Lung (tissue), 12 donors: ENCODE results near the gene NFATC1. TPM values are rescaled to one million over a fixed set of nuclear protein-coding genes. Genes with fewer than 3 reads are reported as not detected.

Experiments
- ATAC-seq: fragments of 200-7000 bp; cut with Tn5 transposase; one replicate; pipeline ENCODE4 v1.9.1; 2020; ENCODE audit warnings: moderate number of reproducible peaks; ENCODE audit not compliant: insufficient read depth, low FRiP score
- DNase-seq, 3 donors: peaks; one replicate each; pipeline ENCODE4 v3.0.0-alpha.2; 2013 to 2017
- H3K27ac ChIP-seq, 2 donors: one replicate each; pipeline ENCODE4 v1.5.1; 2013; ENCODE audit warnings: mild to moderate bottlenecking in 2 of 2, moderate library complexity in 2 of 2, control low read depth in 1 of 2, inconsistent platforms in 1 of 2, low read depth in 1 of 2, low read length in 1 of 2
- H3K27me3 ChIP-seq, 3 donors: one replicate each; pipeline ENCODE4 v1.5.1; 2013; ENCODE audit warnings: low read length in 2 of 3; ENCODE audit not compliant: control insufficient read depth in 3 of 3, insufficient read depth in 3 of 3
- H3K36me3 ChIP-seq, 4 donors: one replicate each; pipeline ENCODE4 v1.5.1; 2013; ENCODE audit warnings: low read length in 4 of 4, mild to moderate bottlenecking in 1 of 4, moderate library complexity in 1 of 4; ENCODE audit not compliant: control insufficient read depth in 4 of 4, insufficient read depth in 4 of 4
- H3K4me1 ChIP-seq, 5 donors: one replicate each; pipeline ENCODE4 v1.5.1; 2013; ENCODE audit warnings: low read length in 5 of 5, mild to moderate bottlenecking in 2 of 5, moderate library complexity in 1 of 5; ENCODE audit not compliant: control insufficient read depth in 5 of 5, insufficient read depth in 5 of 5
- H3K4me3 ChIP-seq: one replicate; pipeline ENCODE4 v1.5.1; 2013; ENCODE audit warnings: mild to moderate bottlenecking, control low read depth, moderate library complexity
- H3K9ac ChIP-seq, 2 donors: one replicate each; pipeline ENCODE4 v1.5.1; 2013; ENCODE audit warnings: low read length in 2 of 2, control low read depth in 1 of 2; ENCODE audit not compliant: insufficient read depth in 1 of 2
- H3K9me3 ChIP-seq, 4 donors: one replicate each; pipeline ENCODE4 v1.5.1; 2013; ENCODE audit warnings: low read length in 3 of 4, mild to moderate bottlenecking in 1 of 4, moderate library complexity in 1 of 4; ENCODE audit not compliant: control insufficient read depth in 4 of 4, insufficient read depth in 3 of 4
- WGBS, 2 donors: extraction: QIAGEN DNeasy Blood & Tissue Kit; methylation state at CpG; one replicate each; pipeline ENCODE4 v1.1.7; 2013; 5-methylcytosine and 5-hydroxymethylcytosine counted together
- polyA plus RNA-seq, 2 donors: library from polyadenylated mRNA; stranded (reverse); fragments of 200-250 nt; gene quantifications; one replicate each; pipeline ENCODE4 v1.2.1, GENCODE V29; 2013
- total RNA-seq, 2 donors: library from RNA; depleted of rRNA in 1 of 2; stranded (reverse); fragments of >200 nt in 1 of 2; gene quantifications; one replicate each; pipeline ENCODE4 v1.2.1, GENCODE V29; 2014 to 2021
- TF ChIP-seq, protein P1 (sequence below): IDR thresholded peaks from 2 replicates; pipeline ENCODE4 v1.5.1; 2012; ENCODE audit warnings: mild to moderate bottlenecking; ENCODE audit errors: control extremely low read depth, extremely low read depth
- donor health status: control.
- donor health status: control.
- donor health status: Bipolar disorder and iron deficiency.
- donor health status: healthy.
- donor health status: DM: yes; HTN: yes; CAD: no.

The NFATC1 gene
- total and polyA plus RNA-seq, 4 donors = 8.6 to 25.5 (median 12.9) TPM

DNA sequence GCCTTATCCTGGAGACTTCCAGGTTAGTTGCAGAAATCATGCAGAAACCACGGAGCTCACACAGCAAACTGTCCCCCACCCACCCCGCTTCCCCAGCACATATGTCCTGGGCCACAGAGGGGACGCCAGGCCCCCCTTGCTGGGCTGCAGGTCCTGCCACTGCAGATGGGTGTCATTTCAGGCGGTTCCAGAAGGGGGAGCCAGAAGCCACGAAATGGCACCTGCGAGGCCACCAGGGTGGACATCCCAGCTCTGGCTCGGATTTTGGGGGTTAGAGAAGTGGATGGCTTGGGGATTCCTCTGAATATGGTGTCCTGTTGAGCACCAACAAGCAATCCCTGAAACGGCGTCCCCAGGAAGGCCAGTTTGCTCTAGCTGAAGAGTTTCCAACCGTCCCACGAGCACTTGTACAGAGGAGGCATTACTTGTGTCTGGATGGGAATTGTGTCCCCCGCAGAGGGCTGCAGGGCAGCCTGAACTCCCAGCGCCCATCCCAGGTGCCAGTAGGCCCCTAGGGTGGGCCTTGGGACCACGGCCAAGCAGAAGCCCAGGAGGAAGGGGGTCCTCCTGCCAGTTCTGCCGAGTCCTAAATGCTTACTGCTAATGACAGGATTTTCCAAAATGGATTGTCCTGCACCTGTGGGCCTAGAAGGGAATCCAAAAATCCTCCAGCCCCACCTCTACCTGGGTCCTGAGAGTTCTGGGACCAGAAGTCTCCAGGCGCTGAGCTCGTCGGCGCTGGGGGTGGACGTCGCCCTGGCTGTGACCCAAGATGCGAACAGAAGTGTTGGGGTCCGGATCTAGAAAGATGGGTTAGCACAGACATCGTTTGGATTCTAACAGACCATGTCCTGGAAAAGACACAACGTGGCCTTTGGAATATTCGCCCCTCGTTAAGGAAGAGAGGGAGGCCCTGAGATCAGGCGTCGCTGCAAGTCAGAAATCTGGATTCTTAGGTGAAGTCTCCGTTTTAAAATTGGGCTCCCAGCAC is 14.6 kb upstream of the NFATC1 start:
- DNase-seq = peak; percentile 65 to 77 (median 71)
- H3K27ac ChIP-seq = no peak overlapping the region
- H3K4me3 ChIP-seq = no peak overlapping the region
- no peaks in the 10 kb centered on the region for H3K27me3 ChIP-seq
- peak; percentile 36 for ATAC-seq
- 62 to 68% methylated on average over 30 of the region's 30 CpGs for WGBS, 2 donors
- H3K36me3 ChIP-seq = peaks cover 0 to 7% (median 2%) of the 10 kb centered on the region in 4 donors
- H3K9ac ChIP-seq = no peak overlapping the region
- TF ChIP-seq, protein P1, sequence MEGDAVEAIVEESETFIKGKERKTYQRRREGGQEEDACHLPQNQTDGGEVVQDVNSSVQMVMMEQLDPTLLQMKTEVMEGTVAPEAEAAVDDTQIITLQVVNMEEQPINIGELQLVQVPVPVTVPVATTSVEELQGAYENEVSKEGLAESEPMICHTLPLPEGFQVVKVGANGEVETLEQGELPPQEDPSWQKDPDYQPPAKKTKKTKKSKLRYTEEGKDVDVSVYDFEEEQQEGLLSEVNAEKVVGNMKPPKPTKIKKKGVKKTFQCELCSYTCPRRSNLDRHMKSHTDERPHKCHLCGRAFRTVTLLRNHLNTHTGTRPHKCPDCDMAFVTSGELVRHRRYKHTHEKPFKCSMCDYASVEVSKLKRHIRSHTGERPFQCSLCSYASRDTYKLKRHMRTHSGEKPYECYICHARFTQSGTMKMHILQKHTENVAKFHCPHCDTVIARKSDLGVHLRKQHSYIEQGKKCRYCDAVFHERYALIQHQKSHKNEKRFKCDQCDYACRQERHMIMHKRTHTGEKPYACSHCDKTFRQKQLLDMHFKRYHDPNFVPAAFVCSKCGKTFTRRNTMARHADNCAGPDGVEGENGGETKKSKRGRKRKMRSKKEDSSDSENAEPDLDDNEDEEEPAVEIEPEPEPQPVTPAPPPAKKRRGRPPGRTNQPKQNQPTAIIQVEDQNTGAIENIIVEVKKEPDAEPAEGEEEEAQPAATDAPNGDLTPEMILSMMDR = peak; percentile 82
- H3K4me1 ChIP-seq = peaks cover 0 to 8% (median 1%) of the 10 kb centered on the region in 5 donors
- no peaks in the 10 kb centered on the region for H3K9me3 ChIP-seq

DNA sequence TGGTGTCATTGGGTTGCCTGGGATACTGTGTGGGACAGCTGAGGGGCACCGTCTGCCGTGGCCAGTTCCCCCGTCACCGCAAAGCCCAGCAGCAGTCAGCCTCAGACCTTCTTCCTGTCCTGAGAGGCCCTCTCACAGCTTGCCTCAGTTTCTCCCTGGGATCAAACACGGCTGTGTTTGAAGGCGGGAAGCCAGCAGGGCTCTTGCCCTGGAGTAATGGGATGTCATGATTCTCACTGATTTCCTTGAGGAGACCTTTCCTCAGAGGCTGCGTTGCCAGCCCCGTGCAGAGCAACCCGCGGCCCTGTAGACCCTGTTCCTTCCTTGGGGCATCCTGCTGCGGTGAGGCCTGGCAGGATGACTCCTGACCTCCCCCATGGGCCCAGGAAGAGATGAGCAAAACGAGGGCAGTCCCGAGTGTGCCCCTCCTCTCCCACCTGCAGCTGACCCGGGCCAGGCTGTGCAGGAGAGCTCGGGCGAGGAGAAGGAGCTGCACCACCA is 13.9 kb upstream of the NFATC1 start:
- no peaks in the 10 kb centered on the region for H3K9me3 ChIP-seq
- DNase-seq = no peak
- ATAC-seq = no peak
- no peak overlapping the region for H3K27ac ChIP-seq
- peaks cover 0 to 7% (median 2%) of the 10 kb centered on the region in 4 donors for H3K36me3 ChIP-seq
- H3K4me3 ChIP-seq = no peak overlapping the region
- 86 to 91% methylated on average over 16 of the region's 16 CpGs for WGBS, 2 donors
- peaks cover 0 to 11% (median 1%) of the 10 kb centered on the region in 5 donors for H3K4me1 ChIP-seq
- TF ChIP-seq, protein P1 = no peak
- no peak overlapping the region for H3K9ac ChIP-seq
- no peaks in the 10 kb centered on the region for H3K27me3 ChIP-seq

DNA sequence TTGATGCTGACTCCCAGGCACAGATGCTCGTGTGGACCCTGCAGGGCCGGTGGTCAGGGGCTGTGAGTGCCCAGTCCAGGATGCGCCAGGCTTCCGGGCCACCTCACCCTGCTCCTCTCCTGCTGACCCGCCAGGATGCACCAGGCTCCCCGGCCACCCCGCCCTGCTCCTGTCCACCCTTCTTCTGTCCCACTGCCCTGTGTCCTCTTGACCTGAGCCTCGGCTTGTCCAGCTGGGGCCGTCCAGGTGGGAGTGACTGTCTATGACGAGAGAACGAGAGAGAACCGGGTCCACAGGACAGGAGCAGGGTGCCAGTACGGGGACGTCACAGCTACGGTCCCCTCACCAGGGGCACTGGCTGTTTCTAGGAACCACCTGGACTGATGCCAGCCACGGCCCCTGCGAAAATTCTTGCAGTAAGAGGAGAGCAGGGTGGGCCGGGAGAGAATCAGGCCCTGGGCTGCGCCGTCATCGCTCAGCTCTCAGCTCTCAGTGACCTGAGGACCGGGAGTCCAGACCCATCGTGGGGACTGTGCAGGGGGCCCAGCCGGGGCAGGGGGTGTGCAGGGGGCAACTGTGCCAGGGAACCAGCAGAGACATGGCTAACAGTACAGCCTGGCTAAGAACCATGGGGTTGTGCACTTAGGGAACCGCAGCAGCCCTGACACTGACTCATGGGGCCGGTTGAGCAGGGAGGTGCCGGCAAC is 12.9 kb upstream of the NFATC1 start:
- TF ChIP-seq, protein P1 = no peak
- ATAC-seq (no peak), DNase-seq (no peak)
- Histone ChIP-seq H3K36me3 (peaks cover 0 to 4% (median 0%) of the 10 kb centered on the region in 4 donors), H3K27me3 (peaks cover 0 to 4% (median 0%) of the 10 kb centered on the region in 3 donors), H3K9ac (no peak overlapping the region), H3K4me3 (no peak overlapping the region), H3K4me1 (peaks cover 0 to 11% (median 1%) of the 10 kb centered on the region in 5 donors), H3K27ac (no peak overlapping the region), H3K9me3 (no peaks in the 10 kb centered on the region)
- 77 to 92% methylated on average over 21 to 27 of the region's 27 CpGs for WGBS, 2 donors
